Thymus (tissue), 11 donors: Measurements from ENCODE around the gene ATP13A3. TPM values are rescaled to one million over a fixed set of nuclear protein-coding genes. Genes with fewer than 3 reads are reported as not detected.
"Not testable (repeated sequence)": the region's sequence is repeated elsewhere in the genome, so short reads cannot be mapped to it uniquely, and the experiment has no call there.

Experiments
- DNase-seq, 9 donors: peaks; one replicate each; pipeline ENCODE4 v3.0.0-alpha.2; 2013; ENCODE audit warnings: low spot score in 9 of 9, low read depth in 6 of 9, missing footprints in 1 of 9
- H3K27ac ChIP-seq, 2 donors: one replicate each; pipeline ENCODE4 v1.5.1; 2013; ENCODE audit warnings: control low read depth in 1 of 2, low read depth in 1 of 2, low read length in 1 of 2, mild to moderate bottlenecking in 1 of 2, moderate library complexity in 1 of 2
- H3K27me3 ChIP-seq, 2 donors: one replicate each; pipeline ENCODE4 v1.5.1; 2013; ENCODE audit warnings: low read length in 1 of 2; ENCODE audit not compliant: control insufficient read depth in 2 of 2, insufficient read depth in 1 of 2
- H3K36me3 ChIP-seq, 2 donors: one replicate each; pipeline ENCODE4 v1.5.1; 2013; ENCODE audit warnings: low read length in 1 of 2, mild to moderate bottlenecking in 1 of 2, moderate library complexity in 1 of 2; ENCODE audit not compliant: control insufficient read depth in 2 of 2, insufficient read depth in 2 of 2
- H3K4me1 ChIP-seq, 2 donors: one replicate each; pipeline ENCODE4 v1.5.1; 2013; ENCODE audit warnings: low read length in 2 of 2; ENCODE audit not compliant: control insufficient read depth in 2 of 2, insufficient read depth in 2 of 2
- H3K4me3 ChIP-seq, 2 donors: one replicate each; pipeline ENCODE4 v1.5.1; 2013; ENCODE audit warnings: low read length in 2 of 2, control low read depth in 1 of 2, mild to moderate bottlenecking in 1 of 2
- H3K9me3 ChIP-seq, 2 donors: one replicate each; pipeline ENCODE4 v1.5.1; 2013; ENCODE audit warnings: low read length in 1 of 2, mild to moderate bottlenecking in 1 of 2; ENCODE audit not compliant: control insufficient read depth in 2 of 2, insufficient read depth in 1 of 2
- WGBS: extraction: QIAGEN DNeasy Blood & Tissue Kit; methylation state at CpG from one replicate; pipeline ENCODE4 v1.1.7; 2013; 5-methylcytosine and 5-hydroxymethylcytosine counted together
- polyA plus RNA-seq: library from polyadenylated mRNA; stranded (reverse); fragments of 200-250 nt; gene quantifications from one replicate; pipeline ENCODE4 v1.2.3, GENCODE V29; 2013
- total RNA-seq: library from RNA; stranded (reverse); fragments of 120-200 nt; gene quantifications from one replicate; pipeline ENCODE4 v1.2.4, GENCODE V29; 2013
- donor health status: healthy.

Gene ATP13A3
- total and polyA plus RNA-seq, 2 donors = 18.9 to 40.1 TPM

- not testable (repeated sequence) for H3K4me3 ChIP-seq, H3K36me3 ChIP-seq, H3K9me3 ChIP-seq, H3K27ac ChIP-seq, H3K27me3 ChIP-seq, H3K4me1 ChIP-seq, DNase-seq
- 97% methylated on average over 10 of the region's 10 CpGs for WGBS
Observed at GRCh38 chr3:194493995-194494927, 7.5 kb upstream of the ATP13A3 start.

- no peak for DNase-seq
- H3K4me3 ChIP-seq = no peak overlapping the region
- peaks cover 6 to 20% of the 10 kb centered on the region in 2 donors for H3K4me1 ChIP-seq
- H3K27ac ChIP-seq = no peak overlapping the region
- H3K27me3 ChIP-seq = peaks cover 0 to 14% of the 10 kb centered on the region in 2 donors
- peaks cover 0 to 8% of the 10 kb centered on the region in 2 donors for H3K9me3 ChIP-seq
- WGBS = 74% methylated on average over 5 of the region's 5 CpGs
- no peaks in the 10 kb centered on the region for H3K36me3 ChIP-seq
Observed at GRCh38 chr3:194492001-194492400, 5.2 kb upstream of the ATP13A3 start.

- Histone ChIP-seq H3K27ac (no peak overlapping the region), H3K4me1 (peaks cover 6 to 22% of the 10 kb centered on the region in 2 donors)
Observed at GRCh38 chr3:194489736-194490612, 3.2 kb upstream of the ATP13A3 start.

GRCh38 chr3:194488055-194488742 lies 1.4 kb upstream of the ATP13A3 start:
- Histone ChIP-seq H3K27ac (no peak overlapping the region), H3K4me1 (peaks cover 6 to 22% of the 10 kb centered on the region in 2 donors), H3K4me3 (peak overlapping the region; percentile 56 to 80), H3K27me3 (peaks cover 0 to 14% of the 10 kb centered on the region in 2 donors), H3K9me3 (peaks cover 0 to 8% of the 10 kb centered on the region in 2 donors), H3K36me3 (peaks cover 0 to under 1% of the 10 kb centered on the region in 2 donors)
- peak in 2 of 9 donors; percentile 13 to 35 for DNase-seq
- 46% methylated on average over 10 of the region's 10 CpGs for WGBS

More at GRCh38 chr3:194489736-194490612, 3.2 kb upstream of the ATP13A3 start:
- H3K36me3 ChIP-seq = no peaks in the 10 kb centered on the region
- H3K4me3 ChIP-seq = no peak overlapping the region
- 98% methylated on average over 7 of the region's 7 CpGs for WGBS
- H3K27me3 ChIP-seq = peaks cover 0 to 14% of the 10 kb centered on the region in 2 donors
- H3K9me3 ChIP-seq = peaks cover 0 to 8% of the 10 kb centered on the region in 2 donors
- no peak for DNase-seq

- H3K27me3 ChIP-seq = peaks cover 0 to 14% of the 10 kb centered on the region in 2 donors
- H3K36me3 ChIP-seq = peaks cover 0 to 3% of the 10 kb centered on the region in 2 donors
- peaks cover 8 to 22% of the 10 kb centered on the region in 2 donors for H3K4me1 ChIP-seq
- WGBS = 12% methylated on average over 56 of the region's 56 CpGs
- peak in 5 of 9 donors; percentile 16 to 40 (median 37) for DNase-seq
- peak overlapping the region; percentile 56 to 80 for H3K4me3 ChIP-seq
- peaks cover 0 to 8% of the 10 kb centered on the region in 2 donors for H3K9me3 ChIP-seq
- peak overlapping the region in 1 of 2 donors; percentile 51 for H3K27ac ChIP-seq
Observed at GRCh38 chr3:194487289-194488054, 670 bp upstream of the ATP13A3 start.

- DNase-seq = peak in 3 of 9 donors; percentile 28 to 52 (median 32)
- peaks cover 0 to 3% of the 10 kb centered on the region in 2 donors for H3K36me3 ChIP-seq
- H3K4me3 ChIP-seq = peak overlapping the region; percentile 69 to 80
- H3K9me3 ChIP-seq = peaks cover 0 to 8% of the 10 kb centered on the region in 2 donors
- H3K27me3 ChIP-seq = peaks cover 0 to 14% of the 10 kb centered on the region in 2 donors
- H3K4me1 ChIP-seq = peaks cover 9 to 22% of the 10 kb centered on the region in 2 donors
- peak overlapping the region; percentile 38 to 83 for H3K27ac ChIP-seq
- WGBS = 2% methylated on average over 42 of the region's 42 CpGs
Observed at GRCh38 chr3:194485881-194486539, 792 bp downstream of the ATP13A3 start.

- no peak overlapping the region for H3K27ac ChIP-seq
- H3K9me3 ChIP-seq = peaks cover 0 to 8% of the 10 kb centered on the region in 2 donors
- H3K4me3 ChIP-seq = peak overlapping the region; percentile 69 to 80
- 53% methylated on average over 6 of the region's 6 CpGs for WGBS
- peaks cover 0 to 3% of the 10 kb centered on the region in 2 donors for H3K36me3 ChIP-seq
- peaks cover 0 to 14% of the 10 kb centered on the region in 2 donors for H3K27me3 ChIP-seq
- DNase-seq = peak in 1 of 9 donors; percentile 16
- peaks cover 9 to 22% of the 10 kb centered on the region in 2 donors for H3K4me1 ChIP-seq
Observed at GRCh38 chr3:194485468-194485880, 1.3 kb downstream of the ATP13A3 start.
